Stimulated activated CD8-positive, alpha-beta memory T cell treated with anti-CD3 and anti-CD28 coated beads, Interleukin-4, amount 100 ng/mL, for 1 hour (primary cell): Measurements from ENCODE around the gene RPL37.
"Not testable (repeated sequence)": the region's sequence is repeated elsewhere in the genome, so short reads cannot be mapped to it uniquely, and the experiment has no call there.

Experiments used
- DNase-seq, 2 donors: peaks; one replicate each; pipeline ENCODE4 v3.0.0-alpha.2; 2020; ENCODE audit warnings: low read depth in 2 of 2, low spot score in 1 of 2

RPL37 gene

DNA sequence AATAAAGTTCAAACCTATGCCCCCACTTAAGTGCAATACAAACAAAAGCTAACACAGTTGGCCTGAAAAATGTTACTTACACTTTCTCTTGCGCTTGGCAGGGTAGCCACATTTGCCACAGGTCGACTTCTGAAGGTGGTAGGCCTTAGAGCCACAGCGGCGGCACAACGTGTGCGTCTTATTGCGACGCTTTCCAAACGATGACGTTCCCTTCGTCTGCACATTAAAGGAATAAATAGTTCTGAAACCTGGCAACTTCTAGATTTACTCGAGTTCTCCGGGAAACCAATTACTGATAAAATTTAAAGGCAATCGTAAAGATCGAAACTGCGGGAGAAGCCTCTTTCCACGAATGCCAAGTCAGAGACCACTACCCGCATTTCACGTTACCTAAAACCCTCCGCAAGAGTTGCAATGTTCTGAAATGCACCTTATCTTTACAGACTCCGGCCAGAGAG lies 602 bp downstream of the RPL37 start:
- DNase-seq: peak in 1 of 2 donors; percentile 24

- DNase-seq: no peak
Measured at GRCh38 chr5:40833712-40834229, 1.3 kb downstream of the RPL37 start.

GRCh38 chr5:40832345-40832744 lies 2.7 kb downstream of the RPL37 start:
- no peak for DNase-seq

DNA sequence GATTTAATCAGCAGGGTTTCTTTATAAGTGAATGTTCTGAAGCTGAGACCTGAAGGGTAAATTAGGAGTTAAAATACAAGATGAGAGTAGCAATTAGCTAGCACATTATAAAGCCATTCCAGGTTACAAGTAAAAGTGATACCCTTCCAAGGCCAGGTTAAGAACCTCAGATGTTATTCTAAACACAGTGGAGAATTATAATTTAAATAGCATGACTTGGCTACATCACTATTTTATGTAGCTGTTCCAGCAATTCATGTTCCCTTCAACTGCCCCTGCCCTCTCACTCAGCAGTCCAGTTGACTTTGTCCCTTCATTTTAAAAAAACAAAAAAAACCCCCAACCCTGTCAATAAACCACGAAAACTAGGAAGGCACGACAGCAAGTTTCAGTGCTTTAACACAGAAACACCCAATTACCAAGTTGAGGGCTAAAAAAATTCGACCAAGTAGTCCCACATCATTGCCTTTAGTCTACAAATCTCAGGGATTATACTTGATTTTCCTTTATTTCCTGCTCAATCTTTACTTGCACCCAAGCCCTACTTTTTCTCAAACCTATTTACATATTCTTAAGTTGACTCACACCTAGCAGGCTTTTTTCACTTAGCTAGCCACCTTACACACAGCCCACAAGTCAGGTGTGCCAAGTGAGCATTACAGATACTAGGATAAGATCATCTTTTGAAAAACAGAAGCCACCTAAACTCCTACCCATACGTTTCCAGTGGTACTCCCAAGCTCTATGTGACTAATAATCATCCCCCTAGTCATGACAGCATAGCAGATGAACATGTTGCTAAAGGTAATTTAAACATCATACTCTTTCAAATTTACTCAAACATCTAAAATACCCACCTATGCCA lies 3.4 kb downstream of the RPL37 start:
- no peak for DNase-seq

- DNase-seq: no peak
Measured at GRCh38 chr5:40829748-40830533, 5.1 kb downstream of the RPL37 start.

- DNase-seq: no peak
Measured at GRCh38 chr5:40828690-40829661, 6.0 kb downstream of the RPL37 start.

DNA sequence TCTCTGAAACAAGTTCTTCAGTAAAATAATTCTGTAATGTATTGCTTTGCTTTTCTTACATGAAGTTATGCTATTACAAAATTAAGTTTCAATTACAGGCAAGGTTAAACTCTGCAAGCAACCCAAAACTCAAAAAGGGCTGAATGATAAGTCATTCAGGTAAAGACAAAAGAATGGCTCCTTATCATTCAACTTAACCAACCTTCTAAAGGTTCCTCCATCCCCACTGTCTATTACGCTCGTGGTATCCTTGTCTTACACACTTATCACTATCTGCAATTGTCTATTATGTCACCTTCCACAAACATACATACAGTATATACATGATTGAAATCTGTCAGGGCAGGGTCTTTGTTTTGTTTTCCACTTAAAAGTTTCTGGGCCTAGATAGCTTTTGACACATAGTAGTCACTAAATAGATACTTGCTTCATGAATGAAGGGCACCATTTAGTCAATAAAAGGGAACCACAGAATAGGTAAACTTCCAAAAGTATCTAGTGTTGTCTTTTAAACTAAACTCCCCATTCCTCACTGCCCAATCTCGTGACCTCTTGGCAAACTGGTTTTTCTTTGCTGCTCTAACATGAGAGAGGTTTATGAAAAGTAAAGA lies 6.9 kb downstream of the RPL37 start:
- DNase-seq: no peak

GRCh38 chr5:40827188-40827977 lies 7.6 kb downstream of the RPL37 start:
- no peak for DNase-seq

GRCh38 chr5:40826489-40827187 lies 8.4 kb downstream of the RPL37 start:
- DNase-seq: no peak

- DNase-seq: not testable (repeated sequence)
Measured at GRCh38 chr5:40825461-40826043, 9.5 kb downstream of the RPL37 start.

DNA sequence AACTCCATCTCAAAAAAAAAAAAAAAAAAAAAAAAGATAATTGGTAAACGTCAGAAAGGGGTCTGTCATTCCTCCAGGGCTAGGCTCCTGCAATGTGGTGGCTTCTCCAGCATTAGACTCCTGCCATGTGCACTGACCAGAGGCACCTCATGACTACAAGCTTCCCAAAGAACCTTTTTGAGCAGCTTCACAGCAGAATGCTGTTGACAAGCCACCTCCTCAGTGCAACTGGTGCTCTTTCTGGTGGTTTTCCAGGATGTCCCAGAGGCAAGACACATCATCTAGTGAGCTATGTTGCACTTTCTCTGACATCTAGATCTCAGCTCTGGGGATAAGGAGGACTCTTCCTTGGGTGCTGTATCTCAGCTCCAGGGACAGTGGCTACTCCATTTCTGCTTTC lies 11.6 kb downstream of the RPL37 start:
- DNase-seq: no peak

DNA sequence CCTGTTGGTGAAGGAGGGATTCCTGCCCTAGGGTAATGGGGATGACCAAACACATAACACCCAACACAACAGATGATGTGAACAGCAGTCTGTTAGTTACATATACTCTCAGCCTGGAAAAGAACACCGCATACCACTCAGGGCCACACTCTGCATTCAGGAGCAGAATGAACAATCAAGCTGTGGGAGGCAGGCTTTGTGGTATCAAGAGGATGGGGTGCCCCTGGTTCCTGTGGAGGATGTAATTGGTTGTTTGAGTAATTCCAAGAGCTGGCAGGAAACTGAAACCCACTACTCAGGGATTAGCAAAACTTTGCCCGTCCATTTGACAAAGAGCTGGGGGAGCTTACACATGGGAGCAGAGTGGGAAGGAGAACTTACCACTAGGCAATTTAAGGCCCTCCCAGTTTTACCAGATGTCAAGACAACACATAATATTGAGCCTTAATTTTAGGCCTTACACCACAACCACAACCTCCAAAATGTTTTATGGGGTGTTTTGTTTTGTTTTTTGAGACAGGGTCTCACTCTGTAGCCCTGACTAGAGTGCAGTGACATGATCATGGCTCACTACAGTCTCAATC lies 21.2 kb downstream of the RPL37 start:
- DNase-seq: no peak

- no peak for DNase-seq
Measured at GRCh38 chr5:40812125-40812524, 22.9 kb downstream of the RPL37 start.

DNA sequence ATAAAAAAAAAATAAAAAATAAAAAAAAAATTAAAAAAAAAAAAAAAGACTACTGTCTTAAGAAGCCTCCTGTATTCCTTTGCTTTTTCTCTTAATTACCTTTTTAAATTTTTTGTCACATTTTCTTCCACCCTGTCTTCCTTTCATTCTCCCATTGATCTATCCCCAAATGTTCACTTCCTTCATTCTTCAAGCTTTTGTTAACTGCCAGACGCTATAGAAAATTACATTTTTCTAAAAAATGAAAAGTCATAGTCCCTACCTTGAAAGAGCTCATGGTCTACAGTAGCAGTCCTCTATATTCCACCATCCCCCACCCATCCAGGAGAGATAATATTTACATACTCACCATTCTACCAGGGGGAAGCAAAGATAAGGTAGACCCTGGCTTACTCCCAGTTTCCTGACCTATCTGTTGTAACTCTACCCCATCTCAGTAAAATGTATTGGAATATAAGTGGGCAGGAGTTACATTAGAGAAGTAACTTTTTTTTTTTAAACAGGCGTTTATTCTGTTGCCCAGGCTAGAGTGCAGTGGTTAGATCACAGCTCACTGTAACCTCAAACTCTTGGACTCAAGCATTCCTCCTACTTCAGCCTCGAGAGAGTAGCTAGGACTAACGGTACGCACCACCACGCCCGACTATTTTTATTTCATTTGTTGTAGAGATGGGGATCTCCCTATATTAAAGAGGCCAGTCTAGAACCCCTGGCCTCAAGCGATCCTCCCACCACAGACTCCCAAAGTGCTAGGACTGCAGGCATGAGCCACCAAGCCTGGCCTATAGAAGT lies 33.1 kb downstream of the RPL37 start:
- no peak for DNase-seq

DNA sequence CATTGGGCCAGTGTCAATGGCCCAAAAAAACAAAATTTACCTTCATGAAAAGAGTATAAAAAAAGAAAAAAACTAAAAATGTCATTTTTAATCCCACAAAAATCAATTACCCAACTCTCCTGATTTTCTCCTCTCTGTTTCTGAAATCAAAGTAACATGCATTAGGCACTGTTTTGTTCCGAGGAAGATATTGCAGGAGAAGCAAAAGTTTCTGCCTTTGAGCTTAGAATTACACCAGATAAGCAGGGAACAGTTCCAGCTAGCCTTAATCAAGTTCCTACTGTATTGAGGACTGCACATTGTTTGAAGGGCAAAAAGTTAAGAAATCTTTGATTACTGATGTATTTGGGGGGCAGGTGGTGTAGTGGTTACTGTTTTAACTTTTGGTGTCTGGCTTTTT lies 35.8 kb downstream of the RPL37 start:
- DNase-seq: no peak

GRCh38 chr5:40798801-40799210 lies 36.2 kb downstream of the RPL37 start:
- no peak for DNase-seq

GRCh38 chr5:40798012-40798800 lies 36.8 kb downstream of the RPL37 start, which contains the start of gene PRKAA1:
PRKAA1 (minus strand) TSS chr5:40798374; CDS start chr5:40798189, 185 bp downstream.
- DNase-seq: peak; percentile 67 to 79
